Lung (tissue), 12 donors: ENCODE results near the gene CYS1. TPM values are rescaled to one million over a fixed set of nuclear protein-coding genes. Genes with fewer than 3 reads are reported as not detected.

Source experiments
- ATAC-seq: fragments of 200-7000 bp; cut with Tn5 transposase; one replicate; pipeline ENCODE4 v1.9.1; 2020; ENCODE audit warnings: moderate number of reproducible peaks; ENCODE audit not compliant: insufficient read depth, low FRiP score
- DNase-seq, 3 donors: peaks; one replicate each; pipeline ENCODE4 v3.0.0-alpha.2; 2013 to 2017
- H3K27ac ChIP-seq, 2 donors: one replicate each; pipeline ENCODE4 v1.5.1; 2013; ENCODE audit warnings: mild to moderate bottlenecking in 2 of 2, moderate library complexity in 2 of 2, control low read depth in 1 of 2, inconsistent platforms in 1 of 2, low read depth in 1 of 2, low read length in 1 of 2
- H3K27me3 ChIP-seq, 3 donors: one replicate each; pipeline ENCODE4 v1.5.1; 2013; ENCODE audit warnings: low read length in 2 of 3; ENCODE audit not compliant: control insufficient read depth in 3 of 3, insufficient read depth in 3 of 3
- H3K36me3 ChIP-seq, 4 donors: one replicate each; pipeline ENCODE4 v1.5.1; 2013; ENCODE audit warnings: low read length in 4 of 4, mild to moderate bottlenecking in 1 of 4, moderate library complexity in 1 of 4; ENCODE audit not compliant: control insufficient read depth in 4 of 4, insufficient read depth in 4 of 4
- H3K4me1 ChIP-seq, 5 donors: one replicate each; pipeline ENCODE4 v1.5.1; 2013; ENCODE audit warnings: low read length in 5 of 5, mild to moderate bottlenecking in 2 of 5, moderate library complexity in 1 of 5; ENCODE audit not compliant: control insufficient read depth in 5 of 5, insufficient read depth in 5 of 5
- H3K4me3 ChIP-seq: one replicate; pipeline ENCODE4 v1.5.1; 2013; ENCODE audit warnings: mild to moderate bottlenecking, control low read depth, moderate library complexity
- H3K9ac ChIP-seq, 2 donors: one replicate each; pipeline ENCODE4 v1.5.1; 2013; ENCODE audit warnings: low read length in 2 of 2, control low read depth in 1 of 2; ENCODE audit not compliant: insufficient read depth in 1 of 2
- H3K9me3 ChIP-seq, 4 donors: one replicate each; pipeline ENCODE4 v1.5.1; 2013; ENCODE audit warnings: low read length in 3 of 4, mild to moderate bottlenecking in 1 of 4, moderate library complexity in 1 of 4; ENCODE audit not compliant: control insufficient read depth in 4 of 4, insufficient read depth in 3 of 4
- CTCF ChIP-seq: IDR thresholded peaks from 2 replicates; pipeline ENCODE4 v1.5.1; 2012; ENCODE audit warnings: mild to moderate bottlenecking; ENCODE audit errors: control extremely low read depth, extremely low read depth
- WGBS, 2 donors: extraction: QIAGEN DNeasy Blood & Tissue Kit; methylation state at CpG; one replicate each; pipeline ENCODE4 v1.1.7; 2013; 5-methylcytosine and 5-hydroxymethylcytosine counted together
- polyA plus RNA-seq, 2 donors: library from polyadenylated mRNA; stranded (reverse); fragments of 200-250 nt; gene quantifications; one replicate each; pipeline ENCODE4 v1.2.1, GENCODE V29; 2013
- total RNA-seq, 2 donors: library from RNA; depleted of rRNA in 1 of 2; stranded (reverse); fragments of >200 nt in 1 of 2; gene quantifications; one replicate each; pipeline ENCODE4 v1.2.1, GENCODE V29; 2014 to 2021
- donor health status: control.
- donor health status: control.
- donor health status: Bipolar disorder and iron deficiency.
- donor health status: healthy.
- donor health status: DM: yes; HTN: yes; CAD: no.

The CYS1 gene
- total and polyA plus RNA-seq, 4 donors, result 0.35 to 5.1 (median 1.0) TPM

GRCh38 chr2:10019174-10019573 lies 61.0 kb downstream of the CYS1 start:
- peak in 1 of 3 donors; percentile 19 for DNase-seq
- no peak overlapping the region for H3K9ac ChIP-seq
- WGBS, 2 donors, result 41 to 49% methylated on average over 8 of the region's 8 CpGs
- no peaks in the 10 kb centered on the region for H3K4me1 ChIP-seq
- TF ChIP-seq CTCF, result no peak
- no peak overlapping the region for H3K4me3 ChIP-seq
- no peak for ATAC-seq
- H3K27me3 ChIP-seq, result no peaks in the 10 kb centered on the region
- no peaks in the 10 kb centered on the region for H3K36me3 ChIP-seq
- H3K27ac ChIP-seq, result peak overlapping the region in 1 of 2 donors; percentile 18
- H3K9me3 ChIP-seq, result no peaks in the 10 kb centered on the region

- no peak for TF ChIP-seq CTCF
- no peak overlapping the region for H3K9ac ChIP-seq
- H3K4me1 ChIP-seq, result no peaks in the 10 kb centered on the region
- no peaks in the 10 kb centered on the region for H3K9me3 ChIP-seq
- H3K36me3 ChIP-seq, result no peaks in the 10 kb centered on the region
- DNase-seq (no peak), ATAC-seq (no peak)
- H3K4me3 ChIP-seq, result no peak overlapping the region
- 91 to 96% methylated on average over 5 of the region's 5 CpGs for WGBS, 2 donors
- no peak overlapping the region for H3K27ac ChIP-seq
- H3K27me3 ChIP-seq, result no peaks in the 10 kb centered on the region
Measured at GRCh38 chr2:10017313-10017941, 62.8 kb downstream of the CYS1 start.

GRCh38 chr2:10016802-10017258 lies 63.4 kb downstream of the CYS1 start:
- H3K27ac ChIP-seq, result no peak overlapping the region
- no peak for DNase-seq
- no peaks in the 10 kb centered on the region for H3K4me1 ChIP-seq
- no peak overlapping the region for H3K9ac ChIP-seq
- no peaks in the 10 kb centered on the region for H3K9me3 ChIP-seq
- H3K36me3 ChIP-seq, result no peaks in the 10 kb centered on the region
- H3K27me3 ChIP-seq, result no peaks in the 10 kb centered on the region
- no peak for TF ChIP-seq CTCF
- WGBS, 2 donors, result 89 to 92% methylated on average over 8 of the region's 8 CpGs
- H3K4me3 ChIP-seq, result no peak overlapping the region
- no peak for ATAC-seq
